Type B pancreatic cell (in vitro differentiated cells): ENCODE data around the gene HAPLN3. TPM values are rescaled to one million over a fixed set of nuclear protein-coding genes. Genes with fewer than 3 reads are reported as not detected.

Experiments
- DNase-seq: peaks from one replicate; pipeline ENCODE4 v3.0.0; 2021; ENCODE audit warnings: mixed read lengths; ENCODE audit not compliant: unreplicated experiment; ENCODE audit errors: extremely low spot score
- H3K27ac Mint-ChIP-seq: 2 replicates; pipeline ENCODE4 v1.8.0; 2021; ENCODE audit warnings: mild to moderate bottlenecking, mixed read lengths
- H3K27me3 Mint-ChIP-seq: 2 replicates; pipeline ENCODE4 v1.8.0; 2021; ENCODE audit warnings: mixed read lengths
- H3K36me3 Mint-ChIP-seq: 2 replicates; pipeline ENCODE4 v1.8.0; 2021; ENCODE audit warnings: mixed read lengths
- H3K4me1 Mint-ChIP-seq: one replicate; pipeline ENCODE4 v1.8.0; 2021; ENCODE audit warnings: mixed read lengths; ENCODE audit not compliant: unreplicated experiment
- H3K4me3 Mint-ChIP-seq: 2 replicates; pipeline ENCODE4 v1.8.0; 2021; ENCODE audit warnings: mild to moderate bottlenecking, mixed read lengths
- H3K9me3 Mint-ChIP-seq: 2 replicates; pipeline ENCODE4 v1.8.0; 2021; ENCODE audit warnings: mixed read lengths
- CTCF ChIP-seq: fragments of 200-600 bp; sonication (generic); conservative IDR thresholded peaks from 2 replicates; pipeline ENCODE4 v1.5.0; 2021; ENCODE audit warnings: antibody characterized with exemption, mild to moderate bottlenecking
- total RNA-seq: library from RNA; stranded (reverse); gene quantifications from 2 replicates; pipeline ENCODE4 v1.2.1, GENCODE V29; 2021; ENCODE audit warnings: low replicate concordance

HAPLN3 gene
- total RNA-seq, 1 donor from 2014 or later = 10.4 TPM

DNA sequence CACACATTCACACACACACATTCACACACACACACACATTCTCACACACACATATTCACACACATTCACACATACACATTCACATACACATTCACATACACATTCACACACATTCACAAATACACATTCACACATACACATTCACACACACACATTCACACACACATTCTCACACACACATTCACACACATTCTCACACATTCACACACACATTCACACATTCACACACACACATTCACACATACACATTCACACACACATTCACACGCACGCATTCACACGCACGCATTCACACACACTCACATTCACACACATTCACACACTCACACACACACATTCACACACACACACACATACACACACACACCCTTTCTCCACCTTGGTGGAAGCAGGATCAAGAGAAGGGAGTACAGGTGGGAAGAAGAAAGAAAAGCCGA lies 5.7 kb upstream of the HAPLN3 start:
- H3K27me3 Mint-ChIP-seq = no peaks in the 10 kb centered on the region
- H3K27ac Mint-ChIP-seq = peak overlapping the region; percentile 87
- no peak overlapping the region for H3K4me3 Mint-ChIP-seq
- H3K9me3 Mint-ChIP-seq = no peaks in the 10 kb centered on the region
- H3K4me1 Mint-ChIP-seq = peaks cover 25% of the 10 kb centered on the region
- TF ChIP-seq CTCF = no peak
- no peak for DNase-seq
- no peaks in the 10 kb centered on the region for H3K36me3 Mint-ChIP-seq

GRCh38 chr15:88900309-88900981 lies 5.1 kb upstream of the HAPLN3 start:
- Mint-ChIP-seq H3K9me3 (no peaks in the 10 kb centered on the region), H3K27me3 (peaks cover 3% of the 10 kb centered on the region), H3K27ac (peak overlapping the region; percentile 87), H3K4me1 (peaks cover 28% of the 10 kb centered on the region), H3K4me3 (no peak overlapping the region), H3K36me3 (no peaks in the 10 kb centered on the region)
- no peak for DNase-seq
- TF ChIP-seq CTCF = no peak

DNA sequence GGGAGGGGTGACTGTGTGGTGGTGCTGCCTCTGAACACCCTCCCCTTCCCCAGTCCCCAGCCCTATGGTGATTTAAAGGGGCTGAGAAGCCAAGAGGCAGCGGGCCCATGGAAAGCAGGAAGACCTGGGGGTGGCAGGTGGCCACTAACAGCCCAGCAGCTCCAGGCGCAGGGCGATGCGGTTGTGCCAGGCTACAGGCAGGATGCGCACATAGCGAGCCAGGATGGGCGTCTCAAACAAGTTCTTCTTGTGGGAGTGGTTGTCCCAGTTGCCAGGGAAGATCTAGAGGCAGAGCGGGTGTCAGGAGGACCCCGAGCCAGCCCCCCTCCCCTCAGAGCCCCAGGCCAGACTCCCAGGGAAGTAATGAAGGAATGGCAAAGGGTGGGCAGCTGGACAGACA lies 3.9 kb upstream of the HAPLN3 start:
- Mint-ChIP-seq H3K4me3 (no peak overlapping the region), H3K9me3 (no peaks in the 10 kb centered on the region), H3K4me1 (peaks cover 19% of the 10 kb centered on the region), H3K27ac (no peak overlapping the region), H3K27me3 (peaks cover 8% of the 10 kb centered on the region), H3K36me3 (no peaks in the 10 kb centered on the region)
- no peak for TF ChIP-seq CTCF
- no peak for DNase-seq

DNA sequence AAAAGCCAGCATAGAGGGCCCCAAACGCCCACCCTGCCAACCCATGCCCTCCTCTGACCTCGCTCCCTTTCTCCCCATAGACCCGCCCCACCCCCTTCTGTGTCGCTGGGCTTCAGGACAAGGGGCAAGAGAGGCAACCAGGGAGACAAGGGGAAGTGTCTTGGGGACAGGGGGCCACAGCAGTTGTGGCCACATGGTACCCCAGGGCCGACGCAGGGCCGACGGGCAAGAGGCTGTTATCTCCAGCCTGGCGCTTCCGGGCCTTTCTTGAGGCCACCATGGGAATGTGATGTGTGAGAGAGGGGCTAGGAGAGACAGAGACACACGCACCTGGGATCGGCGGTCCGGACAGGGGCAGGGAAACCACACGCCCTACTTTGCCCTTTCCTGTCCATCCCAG lies 3.4 kb upstream of the HAPLN3 start:
- H3K27me3 Mint-ChIP-seq = peaks cover 13% of the 10 kb centered on the region
- peaks cover 19% of the 10 kb centered on the region for H3K4me1 Mint-ChIP-seq

GRCh38 chr15:88897456-88898194 lies 2.3 kb upstream of the HAPLN3 start:
- DNase-seq = peak; percentile 86
- H3K4me1 Mint-ChIP-seq = peaks cover 19% of the 10 kb centered on the region
- H3K27ac Mint-ChIP-seq = peak overlapping the region; percentile 56
- no peaks in the 10 kb centered on the region for H3K9me3 Mint-ChIP-seq
- no peaks in the 10 kb centered on the region for H3K36me3 Mint-ChIP-seq
- TF ChIP-seq CTCF = peak; percentile 69
- H3K4me3 Mint-ChIP-seq = no peak overlapping the region
- H3K27me3 Mint-ChIP-seq = peaks cover 20% of the 10 kb centered on the region

More for the DNA sequence above, 3.4 kb upstream of the HAPLN3 start:
- H3K9me3 Mint-ChIP-seq = no peaks in the 10 kb centered on the region
- no peak for TF ChIP-seq CTCF
- DNase-seq = no peak
- no peak overlapping the region for H3K4me3 Mint-ChIP-seq
- H3K36me3 Mint-ChIP-seq = no peaks in the 10 kb centered on the region
- no peak overlapping the region for H3K27ac Mint-ChIP-seq
